Upper lobe of right lung (tissue), 1 donor: Measurements from ENCODE around the gene KIF25. TPM values are rescaled to one million over a fixed set of nuclear protein-coding genes. Genes with fewer than 3 reads are reported as not detected.

Experiments
- ATAC-seq: fragments of 200-7000 bp; cut with Tn5 transposase; one replicate; pipeline ENCODE4 v1.9.1; 2020; ENCODE audit warnings: mild to moderate bottlenecking, moderate library complexity
- DNase-seq: peaks from one replicate; pipeline ENCODE4 v3.0.0-alpha.2; 2020
- H3K27ac ChIP-seq: fragments of 200-600 bp; one replicate; pipeline ENCODE4 v1.8.0; 2022
- H3K27me3 ChIP-seq: fragments of 200-600 bp; one replicate; pipeline ENCODE4 v1.8.0; 2022; ENCODE audit warnings: mild to moderate bottlenecking
- H3K36me3 ChIP-seq: fragments of 200-600 bp; one replicate; pipeline ENCODE4 v1.8.0; 2022
- H3K4me1 ChIP-seq: fragments of 200-600 bp; one replicate; pipeline ENCODE4 v1.8.0; 2022
- H3K4me3 ChIP-seq: fragments of 200-600 bp; one replicate; pipeline ENCODE4 v1.8.0; 2022; ENCODE audit warnings: mild to moderate bottlenecking
- H3K9me3 ChIP-seq: fragments of 200-600 bp; one replicate; pipeline ENCODE4 v1.8.0; 2022
- CTCF ChIP-seq: fragments of 200-600 bp; IDR thresholded peaks from one replicate; pipeline ENCODE4 v1.8.0; 2022; ENCODE audit warnings: antibody characterized with exemption
- intact Hi-C: fragments of 100-400 bp; cut with DNase I; formaldehyde crosslinking; loops from one replicate; pipeline ENCODE4 v1.11.0; 2022
- total RNA-seq: library from RNA; stranded (reverse); fragmentation: NEBNext Ultra II Directional; extraction: Animal tissue kit (Norgen Biotek cat#: 25700); gene quantifications from one replicate; pipeline ENCODE4 v1.2.1, GENCODE V29; 2021
- donor health status: DM: no; HTN: yes; CAD: no; lungs with severe emphysema.

KIF25 gene
- total RNA-seq, 1 donor from 2014 or later: 0.96 TPM

- H3K9me3 ChIP-seq: no peaks in the 10 kb centered on the region
- H3K27me3 ChIP-seq: no peaks in the 10 kb centered on the region
- H3K4me3 ChIP-seq: no peak overlapping the region
- ATAC-seq (peak; percentile 46), DNase-seq (no peak)
- peak; percentile 52 for TF ChIP-seq CTCF
- H3K27ac ChIP-seq: no peak overlapping the region
- H3K4me1 ChIP-seq: peaks cover 19% of the 10 kb centered on the region
- peaks cover 45% of the 10 kb centered on the region for H3K36me3 ChIP-seq
- intact Hi-C loops: no loop called here
Measured at GRCh38 chr6:167968091-167968490, 29.4 kb upstream of the KIF25 start.

- H3K27me3 ChIP-seq: no peaks in the 10 kb centered on the region
- no peak for ATAC-seq
- DNase-seq: no peak
- peaks cover 34% of the 10 kb centered on the region for H3K36me3 ChIP-seq
- H3K9me3 ChIP-seq: no peaks in the 10 kb centered on the region
- H3K27ac ChIP-seq: no peak overlapping the region
- TF ChIP-seq CTCF: no peak
- intact Hi-C loops: no loop called here
- H3K4me1 ChIP-seq: peaks cover 15% of the 10 kb centered on the region
- H3K4me3 ChIP-seq: no peak overlapping the region
Measured at GRCh38 chr6:167970230-167970629, 27.2 kb upstream of the KIF25 start.

- H3K27ac ChIP-seq: no peak overlapping the region
- no peak overlapping the region for H3K4me3 ChIP-seq
- no peak for ATAC-seq
- H3K36me3 ChIP-seq: peaks cover 26% of the 10 kb centered on the region
- H3K9me3 ChIP-seq: no peaks in the 10 kb centered on the region
- DNase-seq: no peak
- H3K4me1 ChIP-seq: peaks cover 10% of the 10 kb centered on the region
- H3K27me3 ChIP-seq: no peaks in the 10 kb centered on the region
- intact Hi-C loops: no loop called here
- TF ChIP-seq CTCF: no peak
Measured at GRCh38 chr6:167972193-167972592, 25.3 kb upstream of the KIF25 start.

- no peak for ATAC-seq
- H3K27me3 ChIP-seq: no peaks in the 10 kb centered on the region
- TF ChIP-seq CTCF: no peak
- intact Hi-C loops: no loop called here
- H3K4me3 ChIP-seq: no peak overlapping the region
- no peak overlapping the region for H3K27ac ChIP-seq
- no peaks in the 10 kb centered on the region for H3K9me3 ChIP-seq
- DNase-seq: no peak
- H3K4me1 ChIP-seq: peaks cover 10% of the 10 kb centered on the region
- peaks cover 26% of the 10 kb centered on the region for H3K36me3 ChIP-seq
Measured at GRCh38 chr6:167973148-167973885, 24.2 kb upstream of the KIF25 start.

GRCh38 chr6:167974640-167975344, 22.7 kb upstream of the KIF25 start:
- no peaks in the 10 kb centered on the region for H3K27me3 ChIP-seq

More at GRCh38 chr6:167974640-167975344, 22.7 kb upstream of the KIF25 start:
- no peak for DNase-seq
- TF ChIP-seq CTCF: no peak
- H3K4me1 ChIP-seq: peaks cover 10% of the 10 kb centered on the region
- H3K9me3 ChIP-seq: no peaks in the 10 kb centered on the region
- H3K4me3 ChIP-seq: no peak overlapping the region
- no peak overlapping the region for H3K27ac ChIP-seq
- peak; percentile 64 for ATAC-seq
- peaks cover 13% of the 10 kb centered on the region for H3K36me3 ChIP-seq
- intact Hi-C loops: no loop called here
